ENCODE data around the gene DGKE. TPM values are rescaled to one million over a fixed set of nuclear protein-coding genes. Genes with fewer than 3 reads are reported as not detected.

Gene DGKE
- total RNA-seq, 2 experiments from 2014 or later = 20.0 to 22.3 TPM

DNA sequence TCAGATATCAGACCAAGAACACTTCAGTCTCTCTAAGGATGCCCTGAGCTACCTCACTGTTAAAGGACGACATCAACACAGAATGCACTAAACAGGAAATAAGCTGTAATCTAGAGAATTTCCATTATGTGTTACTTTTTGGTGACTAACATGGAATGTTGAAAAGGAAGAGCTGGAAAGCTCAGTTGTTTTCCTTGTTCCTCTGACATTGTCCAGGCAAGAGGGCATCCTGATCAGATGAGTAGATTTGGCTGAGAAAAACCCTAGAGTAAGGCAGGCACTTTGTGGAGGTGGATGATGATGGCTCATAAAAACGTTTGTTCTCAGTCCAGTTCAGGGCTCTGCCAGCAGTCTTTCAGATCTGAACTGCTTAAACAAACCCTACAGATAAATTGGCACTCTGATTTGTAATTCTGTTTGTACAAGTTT is 34.0 kb downstream of the DGKE start:
- Mint-ChIP-seq H3K4me1 (ENCODE audit: low read depth) (peaks cover 9% of the 10 kb centered on the region), H3K27me3 (no peaks in the 10 kb centered on the region), H3K36me3 (ENCODE audit: low read depth) (peaks cover 17% of the 10 kb centered on the region), H3K9me3 (no peaks in the 10 kb centered on the region), H3K27ac (no peak overlapping the region), H3K4me3 (no peak overlapping the region)
- no peaks in the 10 kb centered on the region for H3K27me3 ChIP-seq (ENCODE audit: control insufficient read depth in 1 of 2, insufficient read depth in 2 of 2, low read length in 2 of 2)
- H3K9me3 ChIP-seq (ENCODE audit: control insufficient read depth in 1 of 2, insufficient read depth in 1 of 2, low read length in 2 of 2) = no peaks in the 10 kb centered on the region
- no peak for ATAC-seq (ENCODE audit: poor library complexity)
- H3K4me3 ChIP-seq (ENCODE audit: low read length) = no peak overlapping the region
- intact Hi-C loops (cut with DNase I, micrococcal nuclease) = no loop called here
- peaks cover 14% of the 10 kb centered on the region for H3K36me3 ChIP-seq (ENCODE audit: insufficient read depth, low read length)
- no peak for DNase-seq
- no peak for TF ChIP-seq CTCF (IDR thresholded peaks at IDR 0.05)
- CTCF ChIA-PET = no interaction called here
- POLR2A ChIA-PET = no interaction called here
- H3K27ac ChIP-seq (ENCODE audit: low read depth in 1 of 2, low read length in 2 of 2) = no peak overlapping the region
- peaks cover 2% of the 10 kb centered on the region for H3K4me1 ChIP-seq (ENCODE audit: insufficient read depth, low read length)

- ChIA-PET POLR2A (interaction anchor here (1.4 kb wide), 1 partner anchor 12 kb away, joined by 3 read pairs; no protein-coding TSS in a partner anchor), CTCF (no interaction called here)
- peaks cover 9% of the 10 kb centered on the region for H3K4me1 Mint-ChIP-seq (ENCODE audit: low read depth)
- H3K4me3 Mint-ChIP-seq = no peak overlapping the region
- no peaks in the 10 kb centered on the region for H3K27me3 Mint-ChIP-seq
- ATAC-seq (ENCODE audit: poor library complexity) = no peak
- no peak for TF ChIP-seq CTCF (IDR thresholded peaks at IDR 0.05)
- H3K36me3 ChIP-seq (ENCODE audit: insufficient read depth, low read length) = peaks cover 12% of the 10 kb centered on the region
- H3K27me3 ChIP-seq (ENCODE audit: control insufficient read depth in 1 of 2, insufficient read depth in 2 of 2, low read length in 2 of 2) = no peaks in the 10 kb centered on the region
- peaks cover 2% of the 10 kb centered on the region for H3K4me1 ChIP-seq (ENCODE audit: insufficient read depth, low read length)
- intact Hi-C loops (cut with DNase I, micrococcal nuclease) = no loop called here
- H3K9me3 ChIP-seq (ENCODE audit: control insufficient read depth in 1 of 2, insufficient read depth in 1 of 2, low read length in 2 of 2) = no peaks in the 10 kb centered on the region
- no peak overlapping the region for H3K27ac ChIP-seq (ENCODE audit: low read depth in 1 of 2, low read length in 2 of 2)
- H3K9me3 Mint-ChIP-seq = no peaks in the 10 kb centered on the region
- no peak overlapping the region for H3K4me3 ChIP-seq (ENCODE audit: low read length)
- no peak for DNase-seq
- peaks cover 12% of the 10 kb centered on the region for H3K36me3 Mint-ChIP-seq (ENCODE audit: low read depth)
- no peak overlapping the region for H3K27ac Mint-ChIP-seq
Observed at GRCh38 chr17:56868716-56869115, 34.8 kb downstream of the DGKE start.

GRCh38 chr17:56870081-56870651 is 36.2 kb downstream of the DGKE start:
- Histone ChIP-seq H3K36me3 (ENCODE audit: insufficient read depth, low read length) (no peaks in the 10 kb centered on the region), H3K27me3 (ENCODE audit: control insufficient read depth in 1 of 2, insufficient read depth in 2 of 2, low read length in 2 of 2) (no peaks in the 10 kb centered on the region), H3K4me1 (ENCODE audit: insufficient read depth, low read length) (peaks cover 2% of the 10 kb centered on the region), H3K27ac (ENCODE audit: low read depth in 1 of 2, low read length in 2 of 2) (no peak overlapping the region), H3K9me3 (ENCODE audit: control insufficient read depth in 1 of 2, insufficient read depth in 1 of 2, low read length in 2 of 2) (no peaks in the 10 kb centered on the region), H3K4me3 (ENCODE audit: low read length) (no peak overlapping the region)
- Mint-ChIP-seq H3K27ac (peak overlapping the region; percentile 74), H3K36me3 (ENCODE audit: low read depth) (peaks cover 1% of the 10 kb centered on the region), H3K27me3 (peaks cover 6% of the 10 kb centered on the region), H3K4me1 (ENCODE audit: low read depth) (peaks cover 9% of the 10 kb centered on the region), H3K9me3 (no peaks in the 10 kb centered on the region), H3K4me3 (no peak overlapping the region)
- POLR2A ChIA-PET = interaction anchor here (1.4 kb wide), 1 partner anchor 10 kb away, joined by 3 read pairs; no protein-coding TSS in a partner anchor
- intact Hi-C loops (cut with DNase I, micrococcal nuclease) = no loop called here
- ATAC-seq (ENCODE audit: poor library complexity) (peak; percentile 54), DNase-seq (peak in 1 of 14 experiments; percentile 38)
- CTCF ChIA-PET = no interaction called here
- no peak for TF ChIP-seq CTCF (IDR thresholded peaks at IDR 0.05)
